ENCODE results near the gene CYB5RL. TPM values are rescaled to one million over a fixed set of nuclear protein-coding genes. Genes with fewer than 3 reads are reported as not detected.
"Not testable (repeated sequence)": the region's sequence is repeated elsewhere in the genome, so short reads cannot be mapped to it uniquely, and the experiment has no call there.

Gene CYB5RL
- total RNA-seq, 1 experiment from 2014 or later, result 3.8 TPM

GRCh38 chr1:54168206-54168965 is 31.4 kb downstream of the CYB5RL start:
- DNase-seq (ENCODE audit: low read depth), result no peak
- in situ Hi-C loops (cut with HindIII; ENCODE audit: low pct_unique_long_range_greater_than_20kb, low sequenced_read_pairs), result no loop called here

- DNase-seq (ENCODE audit: low read depth), result peak; percentile 16
- in situ Hi-C loops (cut with HindIII; ENCODE audit: low pct_unique_long_range_greater_than_20kb, low sequenced_read_pairs), result no loop called here
Observed at GRCh38 chr1:54167422-54168139, 32.2 kb downstream of the CYB5RL start.

GRCh38 chr1:54166357-54166756 is 33.5 kb downstream of the CYB5RL start:
- DNase-seq (ENCODE audit: low read depth); in situ Hi-C loops (cut with HindIII; ENCODE audit: low pct_unique_long_range_greater_than_20kb, low sequenced_read_pairs): not testable (repeated sequence)

GRCh38 chr1:54165146-54165545 is 34.7 kb downstream of the CYB5RL start:
- in situ Hi-C loops (cut with HindIII; ENCODE audit: low pct_unique_long_range_greater_than_20kb, low sequenced_read_pairs), result no loop called here

GRCh38 chr1:54163573-54163972 is 36.3 kb downstream of the CYB5RL start:
- no peak for DNase-seq (ENCODE audit: low read depth)
- in situ Hi-C loops (cut with HindIII; ENCODE audit: low pct_unique_long_range_greater_than_20kb, low sequenced_read_pairs), result no loop called here

More at GRCh38 chr1:54165146-54165545, 34.7 kb downstream of the CYB5RL start:
- DNase-seq (ENCODE audit: low read depth), result no peak

- no peak for DNase-seq (ENCODE audit: low read depth)
- in situ Hi-C loops (cut with HindIII; ENCODE audit: low pct_unique_long_range_greater_than_20kb, low sequenced_read_pairs), result no loop called here
Observed at GRCh38 chr1:54163051-54163450, 36.8 kb downstream of the CYB5RL start.

- in situ Hi-C loops (cut with HindIII; ENCODE audit: low pct_unique_long_range_greater_than_20kb, low sequenced_read_pairs), result no loop called here
- no peak for DNase-seq (ENCODE audit: low read depth)
Observed at GRCh38 chr1:54161495-54162168, 38.2 kb downstream of the CYB5RL start.

GRCh38 chr1:54160351-54160750 is 39.5 kb downstream of the CYB5RL start:
- DNase-seq (ENCODE audit: low read depth), result no peak
- in situ Hi-C loops (cut with HindIII; ENCODE audit: low pct_unique_long_range_greater_than_20kb, low sequenced_read_pairs), result no loop called here

GRCh38 chr1:54159733-54160316 is 40.0 kb downstream of the CYB5RL start:
- no peak for DNase-seq (ENCODE audit: low read depth)
- in situ Hi-C loops (cut with HindIII; ENCODE audit: low pct_unique_long_range_greater_than_20kb, low sequenced_read_pairs), result no loop called here

GRCh38 chr1:54158071-54158470 is 41.8 kb downstream of the CYB5RL start:
- in situ Hi-C loops (cut with HindIII; ENCODE audit: low pct_unique_long_range_greater_than_20kb, low sequenced_read_pairs), result no loop called here
- no peak for DNase-seq (ENCODE audit: low read depth)

- DNase-seq (ENCODE audit: low read depth), result no peak
- in situ Hi-C loops (cut with HindIII; ENCODE audit: low pct_unique_long_range_greater_than_20kb, low sequenced_read_pairs), result no loop called here
Observed at GRCh38 chr1:54157401-54157800, 42.4 kb downstream of the CYB5RL start.

- in situ Hi-C loops (cut with HindIII; ENCODE audit: low pct_unique_long_range_greater_than_20kb, low sequenced_read_pairs), result no loop called here
- no peak for DNase-seq (ENCODE audit: low read depth)
Observed at GRCh38 chr1:54156986-54157385, 42.8 kb downstream of the CYB5RL start.

GRCh38 chr1:54156201-54156600 is 43.6 kb downstream of the CYB5RL start:
- in situ Hi-C loops (cut with HindIII; ENCODE audit: low pct_unique_long_range_greater_than_20kb, low sequenced_read_pairs), result no loop called here
- no peak for DNase-seq (ENCODE audit: low read depth)

GRCh38 chr1:54153535-54154439 is 46.0 kb downstream of the CYB5RL start:
- in situ Hi-C loops (cut with HindIII; ENCODE audit: low pct_unique_long_range_greater_than_20kb, low sequenced_read_pairs), result no loop called here
- DNase-seq (ENCODE audit: low read depth), result no peak

- no peak for DNase-seq (ENCODE audit: low read depth)
- in situ Hi-C loops (cut with HindIII; ENCODE audit: low pct_unique_long_range_greater_than_20kb, low sequenced_read_pairs), result no loop called here
Observed at GRCh38 chr1:54152696-54153095, 47.1 kb downstream of the CYB5RL start, which contains the start of gene CDCP2. Gene CDCP2 (minus strand): TSS chr1:54153000. CDS start chr1:54152922, 78 bp downstream.

- no peak for DNase-seq (ENCODE audit: low read depth)
- in situ Hi-C loops (cut with HindIII; ENCODE audit: low pct_unique_long_range_greater_than_20kb, low sequenced_read_pairs), result no loop called here
Observed at GRCh38 chr1:54151013-54151412, 48.8 kb downstream of the CYB5RL start.
